Endothelial cell (in vitro differentiated cells): ENCODE data around the gene OR5AN1. TPM values are rescaled to one million over a fixed set of nuclear protein-coding genes. Genes with fewer than 3 reads are reported as not detected.

ENCODE experiments used
- DNase-seq: peaks from one replicate; pipeline ENCODE4 v3.0.0; 2021; ENCODE audit warnings: low spot score
- H3K27ac Mint-ChIP-seq: one replicate; pipeline ENCODE4 v1.8.0; 2021; ENCODE audit warnings: mixed read lengths, inconsistent platforms; ENCODE audit not compliant: unreplicated experiment
- H3K27me3 Mint-ChIP-seq: one replicate; pipeline ENCODE4 v1.8.0; 2021; ENCODE audit warnings: mild to moderate bottlenecking, moderate library complexity, mixed read lengths, inconsistent platforms; ENCODE audit not compliant: unreplicated experiment
- H3K36me3 Mint-ChIP-seq: one replicate; pipeline ENCODE4 v1.8.0; 2021; ENCODE audit warnings: mild to moderate bottlenecking, low read depth, mixed read lengths, inconsistent platforms; ENCODE audit not compliant: unreplicated experiment
- H3K4me1 Mint-ChIP-seq: one replicate; pipeline ENCODE4 v1.8.0; 2021; ENCODE audit warnings: mild to moderate bottlenecking, mixed read lengths, inconsistent platforms; ENCODE audit not compliant: unreplicated experiment
- H3K4me3 Mint-ChIP-seq: one replicate; pipeline ENCODE4 v1.8.0; 2021; ENCODE audit warnings: mild to moderate bottlenecking, mixed read lengths, inconsistent platforms; ENCODE audit not compliant: unreplicated experiment
- H3K9me3 Mint-ChIP-seq: one replicate; pipeline ENCODE4 v1.8.0; 2021; ENCODE audit warnings: mixed read lengths, inconsistent platforms; ENCODE audit not compliant: unreplicated experiment
- total RNA-seq: library from RNA; stranded (reverse); fragmentation: NEBNext Ultra II Directional; extraction: Animal tissue kit (Norgen Biotek cat#: 25700); gene quantifications from one replicate; pipeline ENCODE4 v1.2.1, GENCODE V29; 2021; ENCODE audit not compliant: unreplicated experiment
- TF ChIP-seq, protein P1 (sequence below): fragments of 200-600 bp; sonication (generic); IDR thresholded peaks from one replicate; pipeline ENCODE4 v1.5.0; 2021; ENCODE audit warnings: antibody characterized with exemption; ENCODE audit not compliant: unreplicated experiment

The OR5AN1 gene
- total RNA-seq, 1 donor from 2014 or later = not detected

DNA sequence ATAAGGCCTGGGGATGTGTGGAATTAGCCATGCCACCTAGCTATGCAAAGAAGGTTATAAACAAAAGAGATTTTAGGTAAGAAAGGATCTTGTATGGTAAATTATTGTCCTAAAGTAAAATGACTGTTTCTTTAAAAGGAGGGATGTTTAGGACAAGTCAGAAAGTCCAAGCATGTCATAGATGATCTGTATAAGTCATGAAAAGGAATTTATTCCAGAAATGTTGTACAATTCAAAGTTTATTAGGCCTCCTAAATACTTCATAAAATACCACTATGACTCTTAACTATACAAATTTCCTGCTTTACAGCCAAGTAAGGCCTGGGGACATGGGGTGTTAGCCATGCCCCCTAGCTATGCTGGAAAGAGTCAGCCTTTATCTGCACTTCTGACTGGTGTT lies 44.9 kb downstream of the OR5AN1 start:
- no peaks in the 10 kb centered on the region for H3K4me1 Mint-ChIP-seq
- no peak for DNase-seq
- H3K9me3 Mint-ChIP-seq = peaks cover 12% of the 10 kb centered on the region
- H3K27ac Mint-ChIP-seq = no peak overlapping the region
- TF ChIP-seq, protein P1, sequence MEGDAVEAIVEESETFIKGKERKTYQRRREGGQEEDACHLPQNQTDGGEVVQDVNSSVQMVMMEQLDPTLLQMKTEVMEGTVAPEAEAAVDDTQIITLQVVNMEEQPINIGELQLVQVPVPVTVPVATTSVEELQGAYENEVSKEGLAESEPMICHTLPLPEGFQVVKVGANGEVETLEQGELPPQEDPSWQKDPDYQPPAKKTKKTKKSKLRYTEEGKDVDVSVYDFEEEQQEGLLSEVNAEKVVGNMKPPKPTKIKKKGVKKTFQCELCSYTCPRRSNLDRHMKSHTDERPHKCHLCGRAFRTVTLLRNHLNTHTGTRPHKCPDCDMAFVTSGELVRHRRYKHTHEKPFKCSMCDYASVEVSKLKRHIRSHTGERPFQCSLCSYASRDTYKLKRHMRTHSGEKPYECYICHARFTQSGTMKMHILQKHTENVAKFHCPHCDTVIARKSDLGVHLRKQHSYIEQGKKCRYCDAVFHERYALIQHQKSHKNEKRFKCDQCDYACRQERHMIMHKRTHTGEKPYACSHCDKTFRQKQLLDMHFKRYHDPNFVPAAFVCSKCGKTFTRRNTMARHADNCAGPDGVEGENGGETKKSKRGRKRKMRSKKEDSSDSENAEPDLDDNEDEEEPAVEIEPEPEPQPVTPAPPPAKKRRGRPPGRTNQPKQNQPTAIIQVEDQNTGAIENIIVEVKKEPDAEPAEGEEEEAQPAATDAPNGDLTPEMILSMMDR = no peak
- H3K36me3 Mint-ChIP-seq = no peaks in the 10 kb centered on the region
- H3K4me3 Mint-ChIP-seq = no peak overlapping the region
- H3K27me3 Mint-ChIP-seq = no peaks in the 10 kb centered on the region

DNA sequence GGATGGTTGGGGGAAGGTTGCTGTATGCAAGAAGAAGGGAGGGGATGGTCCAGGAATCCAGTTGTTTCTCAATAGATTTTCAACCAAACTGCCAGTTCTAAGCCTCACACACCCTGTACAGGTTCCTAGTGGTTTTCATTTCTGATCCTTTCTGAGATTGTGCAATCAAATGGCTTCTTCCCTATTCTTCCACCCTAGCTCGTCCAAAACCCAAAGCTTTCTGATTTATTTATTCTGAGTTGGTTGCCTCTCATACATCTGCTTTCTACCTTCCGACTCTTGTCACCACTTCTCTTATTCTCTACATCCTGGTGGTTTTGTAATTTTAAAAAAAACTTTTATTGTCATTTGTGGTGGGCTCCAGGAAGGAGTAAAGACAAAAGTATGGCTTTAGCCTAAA lies 55.0 kb downstream of the OR5AN1 start:
- DNase-seq = no peak
- Mint-ChIP-seq H3K36me3 (peaks cover 3% of the 10 kb centered on the region), H3K4me1 (no peaks in the 10 kb centered on the region), H3K4me3 (no peak overlapping the region), H3K9me3 (peaks cover 10% of the 10 kb centered on the region), H3K27ac (no peak overlapping the region), H3K27me3 (no peaks in the 10 kb centered on the region)
- TF ChIP-seq, protein P1 = no peak

DNA sequence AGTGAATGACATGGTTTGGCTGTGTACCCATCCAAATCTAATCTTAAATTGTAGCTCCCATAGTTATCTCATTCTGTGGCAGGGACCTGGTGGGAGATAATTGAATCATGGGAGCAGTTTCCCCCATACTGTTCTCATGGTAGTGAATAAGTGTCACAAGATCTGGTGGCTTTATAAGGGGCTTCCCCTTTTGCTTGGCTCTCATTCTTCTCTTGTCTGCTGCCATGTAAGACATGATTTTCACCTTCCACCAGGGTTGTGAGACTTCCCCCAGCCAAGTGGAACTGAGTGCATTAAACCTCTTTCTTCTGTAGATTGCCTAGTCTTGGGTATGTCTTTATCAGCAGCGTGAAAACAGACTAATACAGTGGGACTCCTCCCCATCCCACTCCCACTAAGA lies 56.4 kb downstream of the OR5AN1 start:
- no peak overlapping the region for H3K4me3 Mint-ChIP-seq
- peaks cover 3% of the 10 kb centered on the region for H3K36me3 Mint-ChIP-seq
- H3K9me3 Mint-ChIP-seq = peaks cover 8% of the 10 kb centered on the region
- no peak overlapping the region for H3K27ac Mint-ChIP-seq
- H3K27me3 Mint-ChIP-seq = no peaks in the 10 kb centered on the region
- no peak for DNase-seq
- peaks cover 8% of the 10 kb centered on the region for H3K4me1 Mint-ChIP-seq
- TF ChIP-seq, protein P1 = no peak

DNA sequence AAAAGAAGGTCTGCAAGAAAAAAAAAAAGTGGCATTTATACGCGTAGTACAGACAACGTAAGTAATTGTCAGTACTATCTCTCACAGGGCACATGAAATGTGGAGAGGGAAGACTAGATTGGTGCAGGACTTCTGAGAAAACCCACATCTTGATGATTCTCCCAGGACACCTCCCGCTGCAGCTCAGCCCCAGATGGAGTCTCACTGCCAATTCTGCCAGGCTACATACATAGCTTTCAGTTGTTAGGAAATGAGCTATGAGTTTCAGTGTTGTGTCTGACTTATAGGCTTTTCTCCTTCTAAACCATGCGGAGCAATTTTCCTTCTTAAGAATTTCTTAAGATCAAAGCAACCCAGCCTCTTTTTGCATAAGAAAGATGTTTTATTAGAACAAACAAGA lies 57.9 kb downstream of the OR5AN1 start:
- Mint-ChIP-seq H3K27me3 (no peaks in the 10 kb centered on the region), H3K4me3 (no peak overlapping the region)

DNA sequence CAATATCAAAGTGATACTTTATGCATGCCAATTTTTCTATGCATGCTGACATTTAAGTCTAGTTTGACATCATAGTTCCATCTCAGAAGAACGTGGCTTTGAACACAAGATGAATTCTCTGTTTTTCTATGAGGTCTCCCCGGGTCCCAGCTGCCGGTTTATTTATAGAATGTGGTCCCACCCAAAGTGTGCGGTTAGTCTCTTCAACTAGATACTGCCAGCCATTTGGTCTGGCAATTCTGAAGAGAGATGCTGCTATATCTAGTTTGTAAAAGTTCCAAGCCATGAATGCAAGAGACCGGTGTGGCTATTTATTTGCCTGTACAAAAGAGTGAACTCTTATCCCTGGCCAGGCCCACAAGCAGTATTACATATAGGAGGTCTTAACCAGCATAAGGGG lies 58.3 kb downstream of the OR5AN1 start:
- no peak for DNase-seq
- Mint-ChIP-seq H3K27me3 (no peaks in the 10 kb centered on the region), H3K9me3 (no peaks in the 10 kb centered on the region), H3K4me3 (no peak overlapping the region), H3K36me3 (no peaks in the 10 kb centered on the region), H3K27ac (no peak overlapping the region), H3K4me1 (peaks cover 9% of the 10 kb centered on the region)
- TF ChIP-seq, protein P1 = no peak

More for the DNA sequence above, 57.9 kb downstream of the OR5AN1 start:
- H3K27ac Mint-ChIP-seq = no peak overlapping the region
- no peak for DNase-seq
- peaks cover 8% of the 10 kb centered on the region for H3K4me1 Mint-ChIP-seq
- H3K9me3 Mint-ChIP-seq = no peaks in the 10 kb centered on the region
- H3K36me3 Mint-ChIP-seq = no peaks in the 10 kb centered on the region
- TF ChIP-seq, protein P1 = no peak
